Measurements from ENCODE around the gene PBRM1. TPM values are rescaled to one million over a fixed set of nuclear protein-coding genes. Genes with fewer than 3 reads are reported as not detected.
A peak's percentile ranks its signal among the peaks of the same experiment; 100 is the strongest.

Gene PBRM1
- total RNA-seq, 1 donor from 2014 or later, result 192 TPM

GRCh38 chr3:52688266-52688665 is 2.6 kb upstream of the PBRM1 start:
- TF ChIP-seq, protein P1, sequence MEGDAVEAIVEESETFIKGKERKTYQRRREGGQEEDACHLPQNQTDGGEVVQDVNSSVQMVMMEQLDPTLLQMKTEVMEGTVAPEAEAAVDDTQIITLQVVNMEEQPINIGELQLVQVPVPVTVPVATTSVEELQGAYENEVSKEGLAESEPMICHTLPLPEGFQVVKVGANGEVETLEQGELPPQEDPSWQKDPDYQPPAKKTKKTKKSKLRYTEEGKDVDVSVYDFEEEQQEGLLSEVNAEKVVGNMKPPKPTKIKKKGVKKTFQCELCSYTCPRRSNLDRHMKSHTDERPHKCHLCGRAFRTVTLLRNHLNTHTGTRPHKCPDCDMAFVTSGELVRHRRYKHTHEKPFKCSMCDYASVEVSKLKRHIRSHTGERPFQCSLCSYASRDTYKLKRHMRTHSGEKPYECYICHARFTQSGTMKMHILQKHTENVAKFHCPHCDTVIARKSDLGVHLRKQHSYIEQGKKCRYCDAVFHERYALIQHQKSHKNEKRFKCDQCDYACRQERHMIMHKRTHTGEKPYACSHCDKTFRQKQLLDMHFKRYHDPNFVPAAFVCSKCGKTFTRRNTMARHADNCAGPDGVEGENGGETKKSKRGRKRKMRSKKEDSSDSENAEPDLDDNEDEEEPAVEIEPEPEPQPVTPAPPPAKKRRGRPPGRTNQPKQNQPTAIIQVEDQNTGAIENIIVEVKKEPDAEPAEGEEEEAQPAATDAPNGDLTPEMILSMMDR (IDR thresholded peaks at IDR 0.05; ENCODE audit: partially characterized antibody, unreplicated experiment), result no peak
- no peak for DNase-seq
- peaks cover 4% of the 10 kb centered on the region for H3K36me3 Mint-ChIP-seq (ENCODE audit: unreplicated experiment)
- peaks cover 9% of the 10 kb centered on the region for H3K9me3 Mint-ChIP-seq (ENCODE audit: unreplicated experiment)
- H3K4me1 Mint-ChIP-seq (ENCODE audit: low read depth, unreplicated experiment), result peaks cover 5% of the 10 kb centered on the region
- H3K27ac Mint-ChIP-seq (ENCODE audit: unreplicated experiment), result no peak overlapping the region
- peaks cover 5% of the 10 kb centered on the region for H3K27me3 Mint-ChIP-seq (ENCODE audit: unreplicated experiment)
- no peak overlapping the region for H3K4me3 Mint-ChIP-seq (ENCODE audit: unreplicated experiment)

DNA sequence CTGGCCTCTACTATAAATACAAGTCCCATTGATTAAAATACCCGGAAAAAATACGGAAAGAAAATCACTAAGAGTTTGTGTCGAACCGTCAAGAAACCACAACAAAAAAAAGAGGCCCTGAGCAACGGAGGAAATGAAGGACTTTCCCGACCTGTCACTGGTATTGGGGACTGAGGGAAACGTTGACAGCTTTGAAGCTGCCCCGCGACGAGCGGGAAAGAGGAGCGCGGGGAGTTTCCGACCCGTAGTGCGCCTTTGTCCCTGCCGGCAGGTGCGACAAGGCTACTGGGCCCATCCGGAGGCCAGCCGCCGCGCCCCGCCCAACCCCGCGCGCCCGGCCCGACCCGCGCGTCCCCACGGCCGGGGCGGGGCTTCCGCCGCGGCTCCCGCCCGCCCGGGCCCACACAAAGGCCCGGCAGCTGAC is 416 bp downstream of the PBRM1 start:
- TF ChIP-seq, protein P1 (IDR thresholded peaks at IDR 0.05; ENCODE audit: partially characterized antibody, unreplicated experiment), result no peak
- DNase-seq, result peak; percentile 86
- H3K4me3 Mint-ChIP-seq (ENCODE audit: unreplicated experiment), result peak overlapping the region; percentile 98
- peak overlapping the region; percentile 98 for H3K27ac Mint-ChIP-seq (ENCODE audit: unreplicated experiment)
- H3K36me3 Mint-ChIP-seq (ENCODE audit: unreplicated experiment), result peaks cover 4% of the 10 kb centered on the region
- H3K9me3 Mint-ChIP-seq (ENCODE audit: unreplicated experiment), result peaks cover 9% of the 10 kb centered on the region
- peaks cover 21% of the 10 kb centered on the region for H3K4me1 Mint-ChIP-seq (ENCODE audit: low read depth, unreplicated experiment)
- peaks cover 5% of the 10 kb centered on the region for H3K27me3 Mint-ChIP-seq (ENCODE audit: unreplicated experiment)

GRCh38 chr3:52684184-52684583 is 1.5 kb downstream of the PBRM1 start:
- peaks cover 9% of the 10 kb centered on the region for H3K9me3 Mint-ChIP-seq (ENCODE audit: unreplicated experiment)
- H3K36me3 Mint-ChIP-seq (ENCODE audit: unreplicated experiment), result peaks cover 4% of the 10 kb centered on the region
- H3K4me1 Mint-ChIP-seq (ENCODE audit: low read depth, unreplicated experiment), result peaks cover 21% of the 10 kb centered on the region
- H3K4me3 Mint-ChIP-seq (ENCODE audit: unreplicated experiment), result peak overlapping the region; percentile 98
- DNase-seq, result no peak
- peaks cover 5% of the 10 kb centered on the region for H3K27me3 Mint-ChIP-seq (ENCODE audit: unreplicated experiment)
- TF ChIP-seq, protein P1 (IDR thresholded peaks at IDR 0.05; ENCODE audit: partially characterized antibody, unreplicated experiment), result no peak
- peak overlapping the region; percentile 98 for H3K27ac Mint-ChIP-seq (ENCODE audit: unreplicated experiment)

DNA sequence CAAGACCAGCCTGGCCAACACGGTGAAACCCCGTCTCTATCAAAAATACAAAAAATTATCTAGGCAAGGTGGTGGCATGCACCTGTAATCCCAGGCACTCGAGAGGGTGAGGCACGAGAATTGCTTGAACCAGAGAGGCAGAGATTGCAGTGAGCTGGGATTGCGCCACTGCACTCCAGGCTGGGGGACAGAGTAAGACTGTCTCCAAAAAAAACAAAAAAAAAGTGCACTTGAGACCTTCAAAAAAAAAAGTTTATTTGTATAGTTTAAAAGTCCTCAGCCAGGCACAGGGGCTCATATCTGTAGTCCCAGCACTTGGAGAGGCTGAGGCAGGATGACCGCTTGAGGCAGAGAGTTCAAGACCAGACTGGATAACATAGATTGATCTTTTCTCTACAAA is 2.1 kb downstream of the PBRM1 start:
- Mint-ChIP-seq H3K9me3 (ENCODE audit: unreplicated experiment) (peaks cover 9% of the 10 kb centered on the region), H3K27ac (ENCODE audit: unreplicated experiment) (no peak overlapping the region), H3K27me3 (ENCODE audit: unreplicated experiment) (peaks cover 5% of the 10 kb centered on the region)

DNA sequence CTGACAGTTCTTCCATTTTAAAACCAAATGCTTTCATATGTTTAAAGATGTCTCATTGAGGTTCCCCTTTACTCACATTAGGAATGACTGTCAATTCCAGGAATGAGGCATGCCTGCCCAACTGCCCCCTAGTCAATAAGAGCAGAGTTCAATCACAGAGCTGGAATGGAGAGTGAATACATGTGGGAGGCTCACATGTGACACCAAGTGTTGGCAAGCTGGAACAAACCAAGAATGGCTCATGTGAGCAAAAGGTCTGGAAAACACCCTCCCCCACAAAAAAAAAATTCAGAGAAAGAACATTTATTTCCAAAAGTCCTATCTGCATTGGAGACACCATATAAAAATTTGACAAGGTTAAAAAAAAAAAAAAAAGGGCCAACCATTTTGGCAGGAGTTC is 3.7 kb downstream of the PBRM1 start:
- H3K4me1 Mint-ChIP-seq (ENCODE audit: low read depth, unreplicated experiment), result peaks cover 21% of the 10 kb centered on the region
- H3K9me3 Mint-ChIP-seq (ENCODE audit: unreplicated experiment), result peaks cover 9% of the 10 kb centered on the region
- H3K4me3 Mint-ChIP-seq (ENCODE audit: unreplicated experiment), result peak overlapping the region; percentile 40
- peaks cover 8% of the 10 kb centered on the region for H3K36me3 Mint-ChIP-seq (ENCODE audit: unreplicated experiment)
- H3K27ac Mint-ChIP-seq (ENCODE audit: unreplicated experiment), result peak overlapping the region; percentile 56
- peaks cover 5% of the 10 kb centered on the region for H3K27me3 Mint-ChIP-seq (ENCODE audit: unreplicated experiment)
- no peak for DNase-seq
- TF ChIP-seq, protein P1 (IDR thresholded peaks at IDR 0.05; ENCODE audit: partially characterized antibody, unreplicated experiment), result no peak

More for the DNA sequence above, 2.1 kb downstream of the PBRM1 start:
- Mint-ChIP-seq H3K4me1 (ENCODE audit: low read depth, unreplicated experiment) (peaks cover 21% of the 10 kb centered on the region), H3K36me3 (ENCODE audit: unreplicated experiment) (peaks cover 4% of the 10 kb centered on the region), H3K4me3 (ENCODE audit: unreplicated experiment) (peak overlapping the region; percentile 98)
- no peak for DNase-seq
- TF ChIP-seq, protein P1 (IDR thresholded peaks at IDR 0.05; ENCODE audit: partially characterized antibody, unreplicated experiment), result no peak

Data from glutamatergic neuron (in vitro differentiated cells).